DMS114 treated with DMSO at 0.1 percent for 48 hours (cell line): ENCODE measurements around the gene SLC9A1.
"Not testable (repeated sequence)": the region's sequence is repeated elsewhere in the genome, so short reads cannot be mapped to it uniquely, and the experiment has no call there.

Experiments
- DNase-seq: peaks from one replicate; lab custom pipeline; 2025; ENCODE audit not compliant: unreplicated experiment; lab: John Stamatoyannopoulos, UW

The SLC9A1 gene

GRCh38 chr1:27135541-27136235 is 19.2 kb downstream of the SLC9A1 start:
- DNase-seq: no peak

- no peak for DNase-seq
These were observed 20.9 kb downstream of the SLC9A1 start for GRCh38 chr1:27133991-27134390.

GRCh38 chr1:27133158-27133557 is 21.8 kb downstream of the SLC9A1 start:
- DNase-seq: no peak

- no peak for DNase-seq
These were observed 22.3 kb downstream of the SLC9A1 start for GRCh38 chr1:27132624-27133023.

GRCh38 chr1:27132147-27132546 is 22.8 kb downstream of the SLC9A1 start:
- no peak for DNase-seq

- no peak for DNase-seq
These were observed 24.1 kb downstream of the SLC9A1 start for GRCh38 chr1:27130798-27131197.

GRCh38 chr1:27129225-27129624 is 25.7 kb downstream of the SLC9A1 start:
- DNase-seq: no peak

GRCh38 chr1:27127419-27127818 is 27.5 kb downstream of the SLC9A1 start:
- DNase-seq: no peak

GRCh38 chr1:27126391-27126790 is 28.5 kb downstream of the SLC9A1 start:
- DNase-seq: no peak

- not testable (repeated sequence) for DNase-seq
These were observed 29.8 kb downstream of the SLC9A1 start for GRCh38 chr1:27125125-27125524.

- no peak for DNase-seq
These were observed 30.5 kb downstream of the SLC9A1 start for GRCh38 chr1:27124405-27124804.

GRCh38 chr1:27122652-27123051 is 32.3 kb downstream of the SLC9A1 start:
- DNase-seq: no peak

GRCh38 chr1:27120854-27121253 is 34.1 kb downstream of the SLC9A1 start:
- DNase-seq: no peak

GRCh38 chr1:27118440-27118689 is 36.6 kb downstream of the SLC9A1 start:
- DNase-seq: no peak

- no peak for DNase-seq
These were observed 37.0 kb downstream of the SLC9A1 start for GRCh38 chr1:27117733-27118439.

GRCh38 chr1:27116697-27117096 is 38.2 kb downstream of the SLC9A1 start:
- no peak for DNase-seq

- no peak for DNase-seq
These were observed 38.7 kb downstream of the SLC9A1 start for GRCh38 chr1:27116232-27116631.

GRCh38 chr1:27114546-27114945 is 40.4 kb downstream of the SLC9A1 start:
- no peak for DNase-seq

- no peak for DNase-seq
These were observed 41.1 kb downstream of the SLC9A1 start for GRCh38 chr1:27113861-27114260.

GRCh38 chr1:27111626-27112573 is 43.0 kb downstream of the SLC9A1 start:
- DNase-seq: no peak

- no peak for DNase-seq
These were observed 45.7 kb downstream of the SLC9A1 start for GRCh38 chr1:27109103-27109822.
